Transverse colon (tissue), 4 donors: Measurements from ENCODE around the gene ARMC8. TPM values are rescaled to one million over a fixed set of nuclear protein-coding genes. Genes with fewer than 3 reads are reported as not detected.

Source experiments
- DNase-seq: peaks from one replicate; pipeline ENCODE4 v3.0.0-alpha.2; 2019
- H3K27ac ChIP-seq, 4 donors: fragments of 200-600 bp; sonication (generic); 2 replicates each; pipeline ENCODE4 v1.5.1; 2016 to 2018; ENCODE audit warnings: inconsistent platforms in 4 of 4
- H3K27me3 ChIP-seq: fragments of 200-600 bp; sonication (generic); 2 replicates; pipeline ENCODE4 v1.5.1; 2017; ENCODE audit warnings: inconsistent platforms
- H3K36me3 ChIP-seq, 4 donors: fragments of 200-600 bp; sonication (generic); 2 replicates each; pipeline ENCODE4 v1.5.1; 2017 to 2019; ENCODE audit warnings: inconsistent platforms in 4 of 4
- H3K4me1 ChIP-seq, 4 donors: fragments of 200-600 bp; sonication (generic); 2 replicates each; pipeline ENCODE4 v1.5.1; 2017 to 2020; ENCODE audit warnings: inconsistent platforms in 4 of 4
- H3K4me3 ChIP-seq, 4 donors: fragments of 200-600 bp; sonication (generic); 1 replicate in 1 of 4; 2 replicates in 3 of 4; pipeline versions ENCODE4 v1.5.1 to v1.6.1; 2017 to 2019; ENCODE audit warnings: inconsistent platforms in 4 of 4
- H3K9me3 ChIP-seq, 2 donors: fragments of 200-600 bp; sonication (generic); 2 replicates each; pipeline ENCODE4 v1.5.1; 2017 to 2019; ENCODE audit warnings: inconsistent platforms in 2 of 2
- CTCF ChIP-seq, 5 experiments: fragments of 200-600 bp in 3 of 5; fragments of 450-650 bp in 2 of 5; sonication (generic) in 3 of 5; IDR thresholded peaks; 1 replicate in 2 of 5; 2 replicates in 3 of 5; pipeline ENCODE4 v1.5.1; 2016 to 2017; ENCODE audit warnings: antibody characterized with exemption in 5 of 5, inconsistent platforms in 3 of 5, mild to moderate bottlenecking in 2 of 5, moderate library complexity in 1 of 5
- EP300 ChIP-seq: sonication (generic); formaldehyde crosslinking; IDR thresholded peaks from one replicate; pipeline ENCODE4 v1.6.1; 2017; ENCODE audit warnings: antibody characterized with exemption, low read depth
- POLR2A ChIP-seq: fragments of 450-650 bp; IDR thresholded peaks from one replicate; pipeline ENCODE4 v1.6.1; 2016; ENCODE audit warnings: antibody characterized with exemption, mild to moderate bottlenecking, moderate library complexity
- POLR2AphosphoS5 ChIP-seq, 3 donors: sonication (generic); formaldehyde crosslinking; IDR thresholded peaks; one replicate each; pipeline ENCODE4 v1.6.1; 2016; ENCODE audit warnings: antibody characterized with exemption in 3 of 3
- WGBS, 2 donors: methylation state at CpG; one replicate each; pipeline ENCODE4 v1.1.5; 2018; ENCODE audit warnings: low coverage in 1 of 2; 5-methylcytosine and 5-hydroxymethylcytosine counted together
- in situ Hi-C, 4 donors: fragments of 200-750 bp; cut with MboI; loops; one replicate each; pipeline versions ENCODE4 v1.15.0 to v1.15.1; 2017; ENCODE audit warnings: low sequenced_read_pairs in 3 of 4, low pct_ligation_motif_present in 1 of 4, low pct_unique_long_range_greater_than_20kb in 1 of 4
- intact Hi-C: fragments of 100-400 bp; cut with DNase I; formaldehyde crosslinking; loops from one replicate; pipeline ENCODE4 v1.15.1; 2023; ENCODE audit warnings: low total_unique reads
- total RNA-seq, 4 donors: library from RNA; depleted of rRNA; stranded (reverse); fragments of >200 nt; gene quantifications; one replicate each; pipeline ENCODE4 v1.1.0, GENCODE V29; 2016

Gene ARMC8
- total RNA-seq, 4 donors from 2014 or later = 48.1 to 63.8 (median 60.3) TPM

GRCh38 chr3:138180375-138181029, 6.6 kb upstream of the ARMC8 start:
- 8 to 13% methylated on average over 2 of the region's 2 CpGs for WGBS, 2 donors
- Histone ChIP-seq H3K4me3 (no peak overlapping the region), H3K36me3 (no peaks in the 10 kb centered on the region), H3K27me3 (peaks cover 3% of the 10 kb centered on the region), H3K4me1 (no peaks in the 10 kb centered on the region), H3K9me3 (no peaks in the 10 kb centered on the region), H3K27ac (no peak overlapping the region)
- intact Hi-C loops = no loop called here
- no peak for TF ChIP-seq POLR2AphosphoS5 (IDR thresholded peaks at IDR 0.05)
- TF ChIP-seq POLR2A = no peak
- peak in 4 of 5 experiments; percentile 24 to 35 (median 28) for TF ChIP-seq CTCF (IDR thresholded peaks at IDR 0.05)
- in situ Hi-C loops = no loop called here
- peak; percentile 26 for DNase-seq

GRCh38 chr3:138184994-138185393, 2.1 kb upstream of the ARMC8 start:
- no peaks in the 10 kb centered on the region for H3K9me3 ChIP-seq
- intact Hi-C loops (no loop called here), in situ Hi-C loops (no loop called here)
- peaks cover 5% of the 10 kb centered on the region for H3K27me3 ChIP-seq
- 0 to 71% methylated on average over 1 to 3 of the region's 3 CpGs for WGBS, 2 donors
- peaks cover 10 to 25% (median 23%) of the 10 kb centered on the region in 4 donors for H3K4me1 ChIP-seq
- TF ChIP-seq CTCF (IDR thresholded peaks at IDR 0.05) (no peak), POLR2A (no peak), EP300 (no peak), POLR2AphosphoS5 (IDR thresholded peaks at IDR 0.05) (no peak)
- no peak overlapping the region for H3K4me3 ChIP-seq
- DNase-seq = no peak
- H3K27ac ChIP-seq = no peak overlapping the region
- H3K36me3 ChIP-seq = no peaks in the 10 kb centered on the region

GRCh38 chr3:138186221-138186620, 880 bp upstream of the ARMC8 start:
- peaks cover 10 to 30% (median 28%) of the 10 kb centered on the region in 4 donors for H3K4me1 ChIP-seq
- intact Hi-C loops (no loop called here), in situ Hi-C loops (no loop called here)
- H3K36me3 ChIP-seq = peaks cover 0 to 5% (median 0%) of the 10 kb centered on the region in 4 donors
- TF ChIP-seq POLR2A (no peak), EP300 (no peak), CTCF (IDR thresholded peaks at IDR 0.05) (no peak), POLR2AphosphoS5 (IDR thresholded peaks at IDR 0.05) (no peak)
- 46 to 55% methylated on average over 1 to 2 of the region's 2 CpGs for WGBS, 2 donors
- no peaks in the 10 kb centered on the region for H3K9me3 ChIP-seq
- H3K27me3 ChIP-seq = peaks cover 5% of the 10 kb centered on the region
- peak overlapping the region; percentile 96 to 97 (median 97) for H3K27ac ChIP-seq
- no peak for DNase-seq
- H3K4me3 ChIP-seq = peak overlapping the region in 2 of 4 donors; percentile 87

GRCh38 chr3:138186803-138187295, 252 bp upstream of the ARMC8 start:
- peaks cover 5% of the 10 kb centered on the region for H3K27me3 ChIP-seq
- peaks cover 0 to 5% (median 0%) of the 10 kb centered on the region in 4 donors for H3K36me3 ChIP-seq
- peak overlapping the region; percentile 85 to 87 (median 86) for H3K4me3 ChIP-seq
- in situ Hi-C loops = no loop called here
- H3K4me1 ChIP-seq = peaks cover 10 to 32% (median 28%) of the 10 kb centered on the region in 4 donors
- no peaks in the 10 kb centered on the region for H3K9me3 ChIP-seq
- 0% methylated on average over 12 to 25 of the region's 25 CpGs for WGBS, 2 donors
- intact Hi-C loops = no loop called here
- H3K27ac ChIP-seq = peak overlapping the region; percentile 96 to 97 (median 97)
- DNase-seq = peak; percentile 94
- TF ChIP-seq CTCF (IDR thresholded peaks at IDR 0.05) (no peak), POLR2A (no peak), POLR2AphosphoS5 (IDR thresholded peaks at IDR 0.05) (no peak), EP300 (no peak)
